SK-N-SH treated with all-trans-retinoic acid at 6 μM for 48 hours (cell line): Measurements from ENCODE around the gene DERL3.

ENCODE experiments used
- ARNTL ChIP-seq: fragments of 450-650 bp; formaldehyde crosslinking; IDR thresholded peaks from 2 replicates; pipeline ENCODE4 v1.5.0; 2020; ENCODE audit warnings: low read depth, mild to moderate bottlenecking, moderate library complexity, borderline replicate concordance
- BACH2 ChIP-seq: fragments of 250-450 bp; sonication (Bioruptor Pico); IDR thresholded peaks from 2 replicates; pipeline ENCODE4 v1.9.0; 2021; ENCODE audit warnings: mild to moderate bottlenecking, borderline replicate concordance
- CSRNP3 ChIP-seq: fragments of 250-450 bp; sonication (Bioruptor Pico); IDR thresholded peaks from 2 replicates; pipeline ENCODE4 v1.5.1; 2021; ENCODE audit warnings: mild to moderate bottlenecking, moderate library complexity
- GLIS3 ChIP-seq: fragments of 250-450 bp; sonication (Bioruptor Pico); IDR thresholded peaks from 2 replicates; pipeline ENCODE4 v1.5.0; 2020; ENCODE audit warnings: mild to moderate bottlenecking, moderate library complexity
- PATZ1 ChIP-seq: fragments of 250-450 bp; sonication (Bioruptor Pico); IDR thresholded peaks from 2 replicates; pipeline ENCODE4 v1.8.0; 2020; ENCODE audit warnings: mild to moderate bottlenecking, moderate library complexity, borderline replicate concordance
- POU6F1 ChIP-seq: fragments of 250-450 bp; sonication (Bioruptor Pico); IDR thresholded peaks from 2 replicates; pipeline ENCODE4 v1.8.0; 2021; ENCODE audit warnings: low read depth, mild to moderate bottlenecking, moderate library complexity, borderline replicate concordance
- SNAI2 ChIP-seq: fragments of 250-450 bp; sonication (Bioruptor Pico); IDR thresholded peaks from 2 replicates; pipeline ENCODE4 v1.5.0; 2020; ENCODE audit warnings: mild to moderate bottlenecking, moderate library complexity
- TOX ChIP-seq: fragments of 250-450 bp; sonication (Bioruptor Pico); IDR thresholded peaks from 2 replicates; pipeline ENCODE4 v1.8.0; 2021; ENCODE audit warnings: mild to moderate bottlenecking, moderate library complexity, borderline replicate concordance
- TSHZ2 ChIP-seq: fragments of 250-450 bp; sonication (Bioruptor Pico); IDR thresholded peaks from 2 replicates; pipeline ENCODE4 v1.5.0; 2020; ENCODE audit warnings: mild to moderate bottlenecking, moderate library complexity
- ZC3H10 ChIP-seq: fragments of 250-450 bp; sonication (Bioruptor Pico); IDR thresholded peaks from 2 replicates; pipeline ENCODE4 v1.5.1; 2021; ENCODE audit warnings: mild to moderate bottlenecking, moderate library complexity
- ZFP3 ChIP-seq: fragments of 250-450 bp; sonication (Bioruptor Pico); IDR thresholded peaks from 2 replicates; pipeline ENCODE4 v1.5.0; 2020; ENCODE audit warnings: mild to moderate bottlenecking, moderate library complexity
- ZNF565 ChIP-seq: fragments of 450-650 bp; formaldehyde crosslinking; conservative IDR thresholded peaks from 2 replicates; pipeline ENCODE4 v1.5.0; 2020; ENCODE audit warnings: low read depth, mild to moderate bottlenecking, moderate library complexity
- ZNF70 ChIP-seq: fragments of 450-650 bp; formaldehyde crosslinking; IDR thresholded peaks from 2 replicates; pipeline ENCODE4 v1.5.0; 2020; ENCODE audit warnings: mild to moderate bottlenecking, moderate library complexity

GRCh38 chr22:23847310-23847920, 8.6 kb upstream of the DERL3 start:
- TF ChIP-seq ARNTL (CRISPR knock-in tag) (no peak), ZFP3 (CRISPR knock-in tag) (no peak), BACH2 (CRISPR knock-in tag) (no peak), ZC3H10 (CRISPR knock-in tag) (no peak), PATZ1 (CRISPR knock-in tag) (no peak), TSHZ2 (CRISPR knock-in tag) (no peak), GLIS3 (CRISPR knock-in tag) (no peak), ZNF565 (CRISPR knock-in tag) (no peak), ZNF70 (CRISPR knock-in tag) (no peak), TOX (CRISPR knock-in tag) (no peak), CSRNP3 (no peak), POU6F1 (CRISPR knock-in tag) (no peak), SNAI2 (CRISPR knock-in tag) (no peak)
